HG03039 (cell line): ENCODE results near the gene AKAIN1.

ENCODE experiments used
- ATAC-seq: cut with Tn5 transposase; IDR thresholded peaks from one replicate; pipeline ENCODE4 v1.9.1; 2021; ENCODE audit warnings: mild to moderate bottlenecking, moderate library complexity; ENCODE audit not compliant: unreplicated experiment

AKAIN1 gene

GRCh38 chr18:5097116-5097703 is 99.8 kb downstream of the AKAIN1 start:
- ATAC-seq, result no peak

GRCh38 chr18:5095239-5095638 is 101.8 kb downstream of the AKAIN1 start:
- no peak for ATAC-seq

DNA sequence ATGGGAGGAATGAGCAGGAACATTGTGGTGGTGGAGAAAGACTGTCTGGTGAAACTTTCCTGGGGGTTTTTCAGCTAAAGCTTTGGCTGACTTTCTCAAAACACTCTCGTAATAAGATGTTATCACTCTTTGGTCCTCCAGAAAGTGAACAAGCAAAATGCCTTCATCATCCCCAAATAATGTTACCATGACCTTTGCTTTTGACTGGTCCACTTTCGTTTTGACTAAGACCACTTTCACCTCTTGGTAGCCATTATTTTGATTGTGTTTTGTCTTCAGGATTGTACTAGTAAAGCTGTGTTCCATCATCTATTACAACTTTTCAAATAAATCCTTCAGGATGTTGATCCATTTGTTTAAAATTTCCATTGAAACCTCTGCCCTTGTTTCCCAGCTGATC is 103.2 kb downstream of the AKAIN1 start:
- no peak for ATAC-seq
